GM13976 (cell line): ENCODE results near the gene FAM221B.

Source experiments
- DNase-seq: peaks from one replicate; pipeline ENCODE4 v3.0.0; 2012; ENCODE audit warnings: low spot score
- in situ Hi-C: fragments of 300-500 bp; cut with MboI; formaldehyde crosslinking; loops from one replicate; pipeline ENCODE4 v1.12.0; 2022; ENCODE audit warnings: low sequenced_read_pairs, mixed read lengths, inconsistent platforms; ENCODE audit not compliant: unreplicated experiment
- TF ChIP-seq, protein P1 (sequence below): IDR thresholded peaks from 2 replicates; pipeline ENCODE4 v1.5.1; 2012; ENCODE audit warnings: borderline replicate concordance, mild to moderate bottlenecking; ENCODE audit not compliant: insufficient read depth; ENCODE audit errors: extremely low read depth, missing control alignments, control extremely low read depth

Gene FAM221B

DNA sequence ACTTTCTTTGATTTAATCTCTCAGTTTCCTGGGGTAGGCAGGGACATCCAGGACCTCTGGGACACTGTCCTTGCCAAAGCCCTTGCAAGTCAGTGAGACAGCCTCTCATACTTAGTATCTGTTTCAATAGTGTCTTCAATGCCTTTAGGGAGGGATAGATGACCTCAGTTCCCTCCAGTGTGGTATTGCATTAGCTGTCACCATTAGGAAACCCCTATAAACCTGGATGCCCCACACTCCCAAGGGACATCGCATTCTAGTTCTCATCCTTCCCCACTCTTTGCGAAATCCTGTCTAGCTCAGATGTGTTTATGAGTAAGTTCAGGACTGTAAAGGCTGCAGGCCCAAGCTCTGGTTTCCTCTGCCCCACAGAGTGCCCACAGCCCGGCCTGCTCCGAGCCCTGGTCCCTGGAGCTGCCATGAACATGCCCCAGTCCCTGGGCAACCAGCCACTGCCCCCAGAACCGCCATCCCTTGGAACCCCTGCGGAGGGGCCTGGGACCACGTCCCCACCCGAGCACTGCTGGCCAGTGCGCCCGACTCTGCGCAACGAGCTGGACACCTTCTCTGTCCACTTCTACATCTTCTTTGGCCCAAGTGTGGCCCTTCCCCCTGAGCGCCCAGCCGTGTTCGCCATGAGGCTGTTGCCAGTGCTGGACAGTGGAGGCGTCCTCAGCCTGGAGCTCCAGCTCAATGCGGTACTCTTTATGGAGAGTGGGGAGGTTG, 13.7 kb upstream of the FAM221B start:
- in situ Hi-C loops: no loop called here
- DNase-seq: peak; percentile 51
- TF ChIP-seq, protein P1, sequence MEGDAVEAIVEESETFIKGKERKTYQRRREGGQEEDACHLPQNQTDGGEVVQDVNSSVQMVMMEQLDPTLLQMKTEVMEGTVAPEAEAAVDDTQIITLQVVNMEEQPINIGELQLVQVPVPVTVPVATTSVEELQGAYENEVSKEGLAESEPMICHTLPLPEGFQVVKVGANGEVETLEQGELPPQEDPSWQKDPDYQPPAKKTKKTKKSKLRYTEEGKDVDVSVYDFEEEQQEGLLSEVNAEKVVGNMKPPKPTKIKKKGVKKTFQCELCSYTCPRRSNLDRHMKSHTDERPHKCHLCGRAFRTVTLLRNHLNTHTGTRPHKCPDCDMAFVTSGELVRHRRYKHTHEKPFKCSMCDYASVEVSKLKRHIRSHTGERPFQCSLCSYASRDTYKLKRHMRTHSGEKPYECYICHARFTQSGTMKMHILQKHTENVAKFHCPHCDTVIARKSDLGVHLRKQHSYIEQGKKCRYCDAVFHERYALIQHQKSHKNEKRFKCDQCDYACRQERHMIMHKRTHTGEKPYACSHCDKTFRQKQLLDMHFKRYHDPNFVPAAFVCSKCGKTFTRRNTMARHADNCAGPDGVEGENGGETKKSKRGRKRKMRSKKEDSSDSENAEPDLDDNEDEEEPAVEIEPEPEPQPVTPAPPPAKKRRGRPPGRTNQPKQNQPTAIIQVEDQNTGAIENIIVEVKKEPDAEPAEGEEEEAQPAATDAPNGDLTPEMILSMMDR: no peak

DNA sequence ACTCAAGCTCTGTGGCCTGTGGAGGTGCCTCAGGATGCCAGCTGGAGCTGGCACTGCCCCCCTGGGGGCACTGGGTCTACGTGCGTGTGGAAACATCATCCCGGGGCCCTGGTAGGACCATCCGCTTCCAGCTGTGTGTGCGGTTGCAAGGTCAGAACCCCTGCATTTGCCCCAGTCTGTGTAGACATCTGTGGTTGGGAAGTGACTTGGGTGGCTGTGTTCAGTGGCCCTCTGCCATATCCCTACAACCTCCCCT, 13.0 kb upstream of the FAM221B start:
- in situ Hi-C loops: no loop called here
- TF ChIP-seq, protein P1: no peak
- no peak for DNase-seq

DNA sequence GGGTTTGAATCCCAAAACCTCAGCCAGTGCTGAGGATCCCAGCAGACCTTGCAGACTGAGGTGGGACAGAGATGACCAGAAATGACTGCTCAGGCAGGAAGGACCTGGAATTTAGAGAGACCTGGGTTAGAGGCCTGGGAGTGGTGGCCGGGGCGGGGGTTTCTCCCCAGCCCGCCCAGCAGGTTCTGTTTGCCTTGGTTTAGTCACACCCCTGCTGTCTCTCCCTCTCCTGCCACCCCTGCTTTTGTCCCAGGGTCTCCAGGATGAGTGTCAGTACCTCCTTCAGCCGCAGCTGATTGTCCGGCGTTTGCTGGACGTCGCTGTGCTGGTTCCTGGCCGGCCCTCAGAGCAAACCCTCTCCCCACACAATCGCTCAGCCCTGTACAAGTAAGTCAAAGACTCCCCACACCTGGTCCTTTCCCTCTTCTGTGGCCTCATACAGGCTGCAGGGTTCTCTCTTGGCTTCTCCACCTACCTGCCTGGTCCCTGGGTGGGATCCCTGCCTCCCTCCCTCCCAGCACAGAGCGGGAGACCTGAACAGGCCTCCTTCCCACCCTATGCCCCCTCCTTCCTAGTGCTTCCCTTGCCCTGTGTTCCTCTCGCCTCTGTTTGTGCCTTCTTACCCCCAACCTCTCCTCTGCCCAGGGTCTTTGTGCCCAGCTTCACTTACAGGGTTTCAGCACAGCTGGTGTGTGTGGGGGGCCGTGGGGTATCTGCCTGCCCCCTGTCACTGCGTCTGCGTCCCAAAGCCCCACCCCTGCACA, 12.5 kb upstream of the FAM221B start:
- TF ChIP-seq, protein P1: no peak
- in situ Hi-C loops: no loop called here
- DNase-seq: no peak

DNA sequence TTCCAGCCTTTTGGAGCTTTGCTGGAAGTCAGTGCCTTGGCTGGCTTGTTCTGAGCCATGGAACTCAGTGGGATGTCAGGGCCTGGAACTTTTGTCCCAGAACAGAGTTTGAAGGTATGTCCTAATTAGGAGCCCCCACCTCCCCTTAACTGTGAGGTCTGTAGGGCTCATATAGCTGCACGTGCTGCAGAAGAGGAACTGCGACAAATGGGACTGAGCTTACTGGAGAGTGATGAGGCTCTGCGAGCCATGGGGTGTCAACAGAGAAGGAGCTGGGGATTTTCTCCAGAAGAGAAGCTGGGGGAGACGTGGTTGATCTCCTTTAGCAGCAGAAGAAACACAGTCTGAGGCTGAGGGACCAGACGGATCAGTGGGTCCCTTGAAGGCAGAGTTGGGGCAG, 11.4 kb upstream of the FAM221B start:
- TF ChIP-seq, protein P1: no peak
- in situ Hi-C loops: no loop called here
- DNase-seq: no peak

DNA sequence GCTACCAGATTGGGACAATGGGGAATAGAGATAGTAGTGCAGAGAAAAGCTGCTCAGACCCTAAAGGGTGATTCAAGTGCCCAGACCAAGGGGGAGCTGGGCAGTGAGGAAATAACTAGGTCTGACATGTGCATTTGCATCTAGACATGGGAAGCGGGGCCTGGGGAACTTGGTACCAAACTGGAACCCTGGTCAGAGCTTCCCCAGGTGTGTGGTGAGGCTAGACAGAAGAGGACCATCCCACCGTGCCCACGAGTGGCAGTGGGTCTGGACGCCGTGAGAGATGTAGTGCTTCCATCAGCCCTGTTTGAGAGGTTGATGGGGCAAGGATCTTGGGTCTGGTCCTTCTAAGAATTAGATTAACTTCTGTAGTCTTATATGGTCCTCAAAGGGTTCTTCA, 8.1 kb upstream of the FAM221B start:
- in situ Hi-C loops: no loop called here

DNA sequence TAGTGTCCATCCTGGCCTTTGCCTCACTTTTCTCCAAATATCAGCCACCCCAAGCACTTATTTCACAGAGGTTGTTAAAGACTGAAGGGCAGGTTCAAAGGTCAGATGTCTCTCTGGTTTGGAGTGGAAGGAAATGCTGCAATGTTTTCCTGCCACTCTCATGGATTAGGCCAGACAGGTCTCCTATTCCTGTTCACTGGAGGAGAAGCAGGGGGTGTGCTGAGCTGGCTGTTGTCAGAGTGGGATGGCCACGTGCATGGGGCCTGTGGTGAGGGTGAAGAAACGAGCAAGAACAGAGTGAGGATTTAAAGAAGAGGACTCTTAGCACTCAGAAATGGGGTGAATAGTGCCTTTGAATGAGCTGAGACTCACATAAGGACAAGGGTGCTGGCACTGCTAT, 7.2 kb upstream of the FAM221B start:
- DNase-seq: no peak
- in situ Hi-C loops: no loop called here
- TF ChIP-seq, protein P1: no peak

More for the DNA sequence above, 8.1 kb upstream of the FAM221B start:
- DNase-seq: no peak
- TF ChIP-seq, protein P1: no peak
